Measurements from ENCODE around the gene VPS50.
"Not testable (repeated sequence)": the region's sequence is repeated elsewhere in the genome, so short reads cannot be mapped to it uniquely, and the experiment has no call there.

VPS50 gene

DNA sequence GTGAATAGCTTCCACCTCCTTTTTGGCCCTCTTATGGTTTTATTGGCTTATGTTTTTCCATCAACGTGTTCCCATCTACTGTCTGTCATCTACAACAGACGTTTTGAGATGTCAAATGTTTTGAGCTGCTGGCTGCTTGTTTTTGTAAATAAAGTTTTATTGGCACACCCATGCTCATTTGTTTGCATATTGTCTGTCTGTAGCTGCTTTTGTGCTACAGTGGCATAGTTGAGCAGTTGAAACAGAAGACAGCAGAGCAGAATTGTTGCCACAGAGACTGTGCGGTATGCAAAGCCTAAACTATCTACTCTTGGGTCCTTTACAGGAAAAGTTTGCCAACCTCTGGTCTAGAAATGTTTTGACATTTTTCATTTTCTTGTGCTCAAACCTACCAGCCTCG is 88.7 kb downstream of the VPS50 start:
- Histone ChIP-seq H4K20me1 (ENCODE audit: control insufficient read depth, insufficient read depth, low read depth, low read length) (no peaks in the 10 kb centered on the region), H3K9me2 (replicated peaks; ENCODE audit: control insufficient read depth, low read length) (no peaks in the 10 kb centered on the region), H3K27ac (ENCODE audit: low read depth, low read length) (no peak overlapping the region), H3F3A (ENCODE audit: control insufficient read depth, insufficient read depth) (0 out of 2 replicates have a peak, but pooled peaks cover 2% of the 10 kb centered on the region), H3K9me3 (ENCODE audit: control insufficient read depth, insufficient read depth, low read length) (no peaks in the 10 kb centered on the region), H3K4me1 (ENCODE audit: control insufficient read depth, low read length) (no peaks in the 10 kb centered on the region), H3K27me3 (ENCODE audit: control insufficient read depth, low read length) (no peaks in the 10 kb centered on the region), H3K4me2 (ENCODE audit: low read length) (no peak overlapping the region), H3K79me2 (ENCODE audit: control insufficient read depth, low read length) (no peaks in the 10 kb centered on the region), H3K4me3 (ENCODE audit: low read length) (no peak overlapping the region), H3K36me3 (ENCODE audit: control insufficient read depth, low read length) (peaks cover 3% of the 10 kb centered on the region; the same call in 1 of the 2 replicates)
- TF ChIP-seq EZH2phosphoT487 (IDR thresholded peaks at IDR 0.05; ENCODE audit: borderline replicate concordance, low read length), result no peak
- TF ChIP-seq, protein P1, sequence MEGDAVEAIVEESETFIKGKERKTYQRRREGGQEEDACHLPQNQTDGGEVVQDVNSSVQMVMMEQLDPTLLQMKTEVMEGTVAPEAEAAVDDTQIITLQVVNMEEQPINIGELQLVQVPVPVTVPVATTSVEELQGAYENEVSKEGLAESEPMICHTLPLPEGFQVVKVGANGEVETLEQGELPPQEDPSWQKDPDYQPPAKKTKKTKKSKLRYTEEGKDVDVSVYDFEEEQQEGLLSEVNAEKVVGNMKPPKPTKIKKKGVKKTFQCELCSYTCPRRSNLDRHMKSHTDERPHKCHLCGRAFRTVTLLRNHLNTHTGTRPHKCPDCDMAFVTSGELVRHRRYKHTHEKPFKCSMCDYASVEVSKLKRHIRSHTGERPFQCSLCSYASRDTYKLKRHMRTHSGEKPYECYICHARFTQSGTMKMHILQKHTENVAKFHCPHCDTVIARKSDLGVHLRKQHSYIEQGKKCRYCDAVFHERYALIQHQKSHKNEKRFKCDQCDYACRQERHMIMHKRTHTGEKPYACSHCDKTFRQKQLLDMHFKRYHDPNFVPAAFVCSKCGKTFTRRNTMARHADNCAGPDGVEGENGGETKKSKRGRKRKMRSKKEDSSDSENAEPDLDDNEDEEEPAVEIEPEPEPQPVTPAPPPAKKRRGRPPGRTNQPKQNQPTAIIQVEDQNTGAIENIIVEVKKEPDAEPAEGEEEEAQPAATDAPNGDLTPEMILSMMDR (IDR thresholded peaks at IDR 0.05; ENCODE audit: low read depth, low read length, poor library complexity, severe bottlenecking), result no peak

DNA sequence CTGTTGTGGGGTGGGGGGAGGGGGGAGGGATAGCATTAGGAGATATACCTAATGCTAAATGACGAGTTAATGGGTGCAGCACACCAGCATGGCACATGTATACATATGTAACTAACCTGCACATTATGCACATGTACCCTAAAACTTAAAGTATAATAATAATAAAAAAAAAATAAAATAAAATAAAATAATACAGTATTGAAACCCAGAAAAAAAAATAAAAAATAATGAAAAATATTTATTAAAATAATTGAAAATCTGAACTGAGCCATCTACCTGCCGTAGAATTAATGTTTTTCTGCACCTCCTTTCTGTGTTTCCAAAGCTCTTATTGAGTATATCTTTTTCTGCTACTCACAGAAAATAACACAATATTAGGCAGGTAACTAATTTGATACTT is 94.1 kb downstream of the VPS50 start:
- not testable (repeated sequence) for H3K4me2 ChIP-seq (ENCODE audit: low read length); H3K27me3 ChIP-seq (ENCODE audit: control insufficient read depth, low read length); H3K79me2 ChIP-seq (ENCODE audit: control insufficient read depth, low read length); H3K36me3 ChIP-seq (ENCODE audit: control insufficient read depth, low read length); H3F3A ChIP-seq (ENCODE audit: control insufficient read depth, insufficient read depth); H3K27ac ChIP-seq (ENCODE audit: low read depth, low read length); H3K9me2 ChIP-seq (replicated peaks; ENCODE audit: control insufficient read depth, low read length); H3K4me3 ChIP-seq (ENCODE audit: low read length); H3K4me1 ChIP-seq (ENCODE audit: control insufficient read depth, low read length); H3K9me3 ChIP-seq (ENCODE audit: control insufficient read depth, insufficient read depth, low read length); H4K20me1 ChIP-seq (ENCODE audit: control insufficient read depth, insufficient read depth, low read depth, low read length)

DNA sequence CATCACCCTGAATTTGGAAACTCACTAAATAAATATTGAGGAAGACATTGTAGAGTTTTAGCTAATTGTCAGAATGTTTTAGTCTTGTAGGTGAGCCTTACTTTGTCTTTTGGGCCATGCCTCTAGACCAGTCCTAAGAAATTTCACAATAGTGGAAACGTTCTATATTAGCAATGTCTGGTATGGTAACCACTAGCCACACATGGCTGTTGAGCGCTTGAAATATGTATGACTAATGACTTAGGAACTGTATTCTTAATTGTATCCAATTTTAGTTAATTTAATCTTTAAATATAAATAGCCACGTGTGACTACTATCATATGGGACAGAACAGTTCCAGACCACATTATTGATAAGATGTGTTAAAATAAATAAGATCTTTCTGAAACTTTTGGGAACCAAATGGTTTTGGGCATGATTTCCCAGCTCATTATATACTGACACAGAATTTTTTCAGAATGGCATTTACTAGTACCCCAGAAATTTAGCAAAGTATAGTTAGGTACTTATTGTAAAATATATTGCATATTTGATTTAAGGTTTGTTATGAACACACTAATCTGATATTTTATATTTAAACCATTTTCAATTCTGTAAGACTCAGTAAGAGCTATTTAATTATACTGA is 95.0 kb downstream of the VPS50 start:
- TF ChIP-seq, protein P1 (IDR thresholded peaks at IDR 0.05; ENCODE audit: low read depth, low read length, poor library complexity, severe bottlenecking), result no peak
- no peak for TF ChIP-seq EZH2phosphoT487 (IDR thresholded peaks at IDR 0.05; ENCODE audit: borderline replicate concordance, low read length)
- no peak overlapping the region for H3K27ac ChIP-seq (ENCODE audit: low read depth, low read length)
- H3K4me3 ChIP-seq (ENCODE audit: low read length), result no peak overlapping the region
- H3F3A ChIP-seq (ENCODE audit: control insufficient read depth, insufficient read depth), result no peaks in the 10 kb centered on the region
- peaks cover under 1% of the 10 kb centered on the region; the same call in 1 of the 2 replicates for H3K36me3 ChIP-seq (ENCODE audit: control insufficient read depth, low read length)
- H3K4me1 ChIP-seq (ENCODE audit: control insufficient read depth, low read length), result no peaks in the 10 kb centered on the region
- no peaks in the 10 kb centered on the region for H3K9me2 ChIP-seq (replicated peaks; ENCODE audit: control insufficient read depth, low read length)
- no peaks in the 10 kb centered on the region for H3K27me3 ChIP-seq (ENCODE audit: control insufficient read depth, low read length)
- no peaks in the 10 kb centered on the region for H4K20me1 ChIP-seq (ENCODE audit: control insufficient read depth, insufficient read depth, low read depth, low read length)
- H3K4me2 ChIP-seq (ENCODE audit: low read length), result no peak overlapping the region
- H3K79me2 ChIP-seq (ENCODE audit: control insufficient read depth, low read length), result no peaks in the 10 kb centered on the region
- no peaks in the 10 kb centered on the region for H3K9me3 ChIP-seq (ENCODE audit: control insufficient read depth, insufficient read depth, low read length)

DNA sequence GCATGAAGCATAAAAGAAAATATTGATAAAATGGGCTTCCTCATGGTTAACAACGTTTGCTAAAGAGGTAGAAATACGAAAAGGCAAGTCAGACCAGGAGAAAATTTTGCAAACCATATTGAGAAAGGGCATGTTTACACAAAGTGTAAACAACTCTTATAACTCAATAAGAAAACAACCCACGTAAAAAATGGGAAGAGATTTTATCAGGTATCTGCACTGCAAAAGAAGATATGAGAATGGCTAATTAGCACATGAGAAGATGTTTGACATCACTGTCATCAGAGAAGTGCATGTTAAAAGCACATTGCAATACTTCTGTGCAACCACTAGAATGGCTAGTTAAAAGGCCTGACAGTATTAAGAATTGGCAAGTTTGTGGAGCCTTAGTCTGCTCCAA is 99.5 kb downstream of the VPS50 start:
- H3K4me1 ChIP-seq (ENCODE audit: control insufficient read depth, low read length), result no peaks in the 10 kb centered on the region
- H4K20me1 ChIP-seq (ENCODE audit: control insufficient read depth, insufficient read depth, low read depth, low read length), result no peaks in the 10 kb centered on the region
- no peak overlapping the region for H3K27ac ChIP-seq (ENCODE audit: low read depth, low read length)
- no peaks in the 10 kb centered on the region for H3K9me2 ChIP-seq (replicated peaks; ENCODE audit: control insufficient read depth, low read length)
- H3K36me3 ChIP-seq (ENCODE audit: control insufficient read depth, low read length), result no peaks in the 10 kb centered on the region
- H3K4me2 ChIP-seq (ENCODE audit: low read length), result no peak overlapping the region
- H3K79me2 ChIP-seq (ENCODE audit: control insufficient read depth, low read length), result no peaks in the 10 kb centered on the region
- no peak overlapping the region for H3K4me3 ChIP-seq (ENCODE audit: low read length)
- TF ChIP-seq EZH2phosphoT487 (IDR thresholded peaks at IDR 0.05; ENCODE audit: borderline replicate concordance, low read length), result no peak
- TF ChIP-seq, protein P1 (IDR thresholded peaks at IDR 0.05; ENCODE audit: low read depth, low read length, poor library complexity, severe bottlenecking), result no peak
- no peaks in the 10 kb centered on the region for H3F3A ChIP-seq (ENCODE audit: control insufficient read depth, insufficient read depth)
- H3K9me3 ChIP-seq (ENCODE audit: control insufficient read depth, insufficient read depth, low read length), result no peaks in the 10 kb centered on the region
- no peaks in the 10 kb centered on the region for H3K27me3 ChIP-seq (ENCODE audit: control insufficient read depth, low read length)

All from DOHH2 (cell line).